ENCODE data around the gene ZYG11B.
"Not testable (repeated sequence)": the region's sequence is repeated elsewhere in the genome, so short reads cannot be mapped to it uniquely, and the experiment has no call there.

ZYG11B gene

DNA sequence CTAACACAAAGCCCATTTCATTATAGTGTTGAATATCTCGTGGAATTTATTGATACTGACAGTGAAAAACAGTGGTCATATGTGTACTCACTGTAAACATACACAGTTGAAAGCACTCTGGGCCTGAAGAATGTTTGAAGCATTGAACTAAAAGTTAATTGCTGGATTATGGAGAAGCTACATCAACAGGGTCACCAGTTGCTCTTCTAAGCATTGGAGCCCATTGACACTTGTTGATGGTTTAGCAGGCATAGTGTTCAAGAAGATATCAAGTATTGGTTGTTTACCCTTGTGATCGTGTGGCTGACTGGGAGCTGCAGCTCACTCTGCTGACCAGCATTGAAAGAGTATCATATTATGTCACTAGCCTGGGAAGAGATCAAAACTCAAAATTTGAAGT is 126.6 kb downstream of the ZYG11B start:
- Histone ChIP-seq H3K27ac (ENCODE audit: low read depth, low read length) (no peak overlapping the region), H3K4me1 (ENCODE audit: insufficient read depth, low read length) (no peaks in the 10 kb centered on the region), H3K36me3 (ENCODE audit: insufficient read depth, low read length) (no peaks in the 10 kb centered on the region), H3K27me3 (ENCODE audit: insufficient read depth, low read length) (no peaks in the 10 kb centered on the region), H3K9me3 (ENCODE audit: insufficient read depth, low read depth, low read length) (no peaks in the 10 kb centered on the region), H3K4me3 (ENCODE audit: low read length) (no peak overlapping the region), H3K9ac (ENCODE audit: low read depth, low read length) (no peak overlapping the region)
- 84% methylated on average over 1 of the region's 2 CpGs for WGBS

DNA sequence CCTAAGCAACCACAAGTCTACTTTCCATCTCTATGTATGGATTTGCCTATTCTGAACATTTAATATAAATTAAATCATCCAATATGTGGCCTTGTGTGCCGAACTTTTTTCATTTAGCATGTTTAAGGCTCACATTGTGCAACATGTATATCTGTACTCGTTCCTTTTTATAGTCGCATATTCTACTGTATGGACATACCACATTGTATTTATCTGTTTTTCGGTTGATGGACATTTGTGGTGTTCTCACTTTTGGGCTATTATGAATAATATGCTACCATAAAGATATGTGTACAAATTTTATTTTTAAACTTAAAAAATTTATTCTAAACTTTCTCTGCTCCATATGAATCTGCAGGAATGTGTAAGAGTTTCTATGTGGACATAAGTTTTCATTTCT is 129.3 kb downstream of the ZYG11B start:
- no peaks in the 10 kb centered on the region for H3K27me3 ChIP-seq (ENCODE audit: insufficient read depth, low read length)
- no peaks in the 10 kb centered on the region for H3K9me3 ChIP-seq (ENCODE audit: insufficient read depth, low read depth, low read length)
- 100% methylated on average over 3 of the region's 4 CpGs for WGBS
- no peak overlapping the region for H3K9ac ChIP-seq (ENCODE audit: low read depth, low read length)
- no peaks in the 10 kb centered on the region for H3K4me1 ChIP-seq (ENCODE audit: insufficient read depth, low read length)
- H3K27ac ChIP-seq (ENCODE audit: low read depth, low read length), result no peak overlapping the region
- no peak overlapping the region for H3K4me3 ChIP-seq (ENCODE audit: low read length)
- H3K36me3 ChIP-seq (ENCODE audit: insufficient read depth, low read length), result no peaks in the 10 kb centered on the region

DNA sequence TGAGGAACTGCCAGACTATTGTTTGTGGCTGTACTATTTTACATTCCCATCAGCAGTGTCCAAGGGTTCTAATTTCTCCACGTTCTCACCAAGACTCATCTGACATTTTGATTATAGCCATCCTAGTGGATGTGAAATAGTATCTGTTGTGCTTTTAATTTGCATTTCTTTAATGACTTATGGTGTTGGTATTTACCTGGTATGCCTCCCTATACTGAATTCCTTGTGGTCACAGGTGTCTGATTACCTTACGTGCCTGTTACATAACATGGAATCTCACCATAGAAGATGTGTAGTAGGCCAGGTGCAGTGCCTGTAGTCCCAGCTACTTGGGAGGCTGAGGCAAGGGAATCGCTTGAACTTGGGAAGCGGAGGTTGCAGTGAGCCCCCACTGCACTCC is 129.8 kb downstream of the ZYG11B start:
- Histone ChIP-seq H3K36me3 (ENCODE audit: insufficient read depth, low read length) (no peaks in the 10 kb centered on the region), H3K27ac (ENCODE audit: low read depth, low read length) (no peak overlapping the region), H3K9ac (ENCODE audit: low read depth, low read length) (no peak overlapping the region), H3K4me3 (ENCODE audit: low read length) (no peak overlapping the region), H3K9me3 (ENCODE audit: insufficient read depth, low read depth, low read length) (no peaks in the 10 kb centered on the region), H3K4me1 (ENCODE audit: insufficient read depth, low read length) (no peaks in the 10 kb centered on the region), H3K27me3 (ENCODE audit: insufficient read depth, low read length) (no peaks in the 10 kb centered on the region)
- 94% methylated on average over 3 of the region's 4 CpGs for WGBS

GRCh38 chr1:52857443-52857842 is 131.2 kb downstream of the ZYG11B start:
- Histone ChIP-seq H3K36me3 (ENCODE audit: insufficient read depth, low read length) (no peaks in the 10 kb centered on the region), H3K4me1 (ENCODE audit: insufficient read depth, low read length) (no peaks in the 10 kb centered on the region)
- 98% methylated on average over 3 of the region's 4 CpGs for WGBS

DNA sequence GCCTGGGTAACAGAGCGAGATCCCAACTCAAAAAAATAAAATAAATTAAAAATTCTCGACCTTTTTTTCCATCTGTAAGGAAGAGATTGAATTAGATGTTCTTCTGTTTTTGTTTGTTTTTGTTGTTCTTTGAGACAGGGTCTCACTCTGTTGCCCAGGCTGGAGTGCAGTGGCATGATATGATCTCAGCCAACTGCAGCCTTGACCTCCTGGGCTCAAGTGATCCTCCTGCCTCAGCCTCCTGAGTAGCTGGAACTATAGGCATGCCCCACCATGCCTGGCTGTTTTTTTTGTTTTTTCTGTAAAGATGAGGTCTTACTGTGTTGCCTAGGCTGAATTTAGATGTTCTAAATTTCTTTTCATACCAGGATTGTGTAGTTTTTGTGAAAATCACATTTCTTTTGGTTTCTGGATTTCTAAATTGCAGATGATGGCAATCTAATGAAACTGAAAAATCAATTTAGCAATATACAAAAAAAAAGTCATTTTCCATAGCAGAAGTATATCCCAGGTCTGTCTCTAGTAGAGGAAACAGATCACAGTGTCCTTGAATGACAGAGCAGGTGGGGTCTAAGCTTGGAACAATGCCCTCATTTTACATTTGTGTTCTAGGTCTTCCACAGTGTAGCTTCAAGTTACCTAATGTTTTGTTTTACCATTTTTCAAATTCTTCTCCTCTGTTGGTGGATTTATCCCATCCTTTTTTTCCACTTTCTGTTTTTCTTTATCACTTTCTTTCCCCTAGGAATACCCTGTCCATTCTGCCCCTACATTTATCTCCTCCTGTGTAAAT is 136.6 kb downstream of the ZYG11B start:
- no peaks in the 10 kb centered on the region for H3K9me3 ChIP-seq (ENCODE audit: insufficient read depth, low read depth, low read length)
- H3K27me3 ChIP-seq (ENCODE audit: insufficient read depth, low read length), result no peaks in the 10 kb centered on the region
- no peaks in the 10 kb centered on the region for H3K4me1 ChIP-seq (ENCODE audit: insufficient read depth, low read length)
- no peak overlapping the region for H3K4me3 ChIP-seq (ENCODE audit: low read length)
- WGBS, result 100% methylated on average over 1 of the region's 2 CpGs
- no peaks in the 10 kb centered on the region for H3K36me3 ChIP-seq (ENCODE audit: insufficient read depth, low read length)
- no peak overlapping the region for H3K27ac ChIP-seq (ENCODE audit: low read depth, low read length)
- H3K9ac ChIP-seq (ENCODE audit: low read depth, low read length), result no peak overlapping the region

More at GRCh38 chr1:52857443-52857842, 131.2 kb downstream of the ZYG11B start:
- no peaks in the 10 kb centered on the region for H3K9me3 ChIP-seq (ENCODE audit: insufficient read depth, low read depth, low read length)
- H3K27ac ChIP-seq (ENCODE audit: low read depth, low read length), result no peak overlapping the region
- no peaks in the 10 kb centered on the region for H3K27me3 ChIP-seq (ENCODE audit: insufficient read depth, low read length)
- H3K4me3 ChIP-seq (ENCODE audit: low read length), result no peak overlapping the region
- H3K9ac ChIP-seq (ENCODE audit: low read depth, low read length), result no peak overlapping the region

GRCh38 chr1:52867087-52867863 is 141.0 kb downstream of the ZYG11B start:
- no peaks in the 10 kb centered on the region for H3K9me3 ChIP-seq (ENCODE audit: insufficient read depth, low read depth, low read length)
- 100% methylated on average over 2 of the region's 2 CpGs for WGBS
- H3K27me3 ChIP-seq (ENCODE audit: insufficient read depth, low read length), result no peaks in the 10 kb centered on the region
- H3K27ac ChIP-seq (ENCODE audit: low read depth, low read length), result no peak overlapping the region
- H3K4me1 ChIP-seq (ENCODE audit: insufficient read depth, low read length), result no peaks in the 10 kb centered on the region
- no peak overlapping the region for H3K4me3 ChIP-seq (ENCODE audit: low read length)
- no peaks in the 10 kb centered on the region for H3K36me3 ChIP-seq (ENCODE audit: insufficient read depth, low read length)
- H3K9ac ChIP-seq (ENCODE audit: low read depth, low read length), result no peak overlapping the region

DNA sequence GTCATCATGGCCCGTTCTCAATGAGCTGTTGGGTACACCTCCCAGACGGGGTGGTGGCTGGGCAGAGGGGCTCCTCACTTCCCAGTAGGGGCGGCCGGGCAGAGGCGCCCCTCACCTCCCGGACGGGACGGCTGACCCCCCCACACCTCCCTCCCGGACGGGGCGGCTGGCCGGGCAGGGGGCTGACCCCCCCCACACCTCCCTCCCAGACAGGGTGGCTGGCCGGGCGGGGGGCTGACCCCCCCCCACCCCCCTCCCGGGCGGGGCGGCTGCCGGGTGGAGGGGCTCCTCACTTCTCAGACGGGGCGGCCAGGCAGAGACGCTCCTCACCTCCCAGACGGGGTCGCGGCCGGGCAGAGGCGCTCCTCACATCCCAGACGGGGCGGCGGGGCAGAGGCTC is 143.5 kb downstream of the ZYG11B start:
- not testable (repeated sequence) for H3K4me3 ChIP-seq (ENCODE audit: low read length); H3K27me3 ChIP-seq (ENCODE audit: insufficient read depth, low read length); H3K9ac ChIP-seq (ENCODE audit: low read depth, low read length); H3K9me3 ChIP-seq (ENCODE audit: insufficient read depth, low read depth, low read length); H3K4me1 ChIP-seq (ENCODE audit: insufficient read depth, low read length); H3K36me3 ChIP-seq (ENCODE audit: insufficient read depth, low read length); H3K27ac ChIP-seq (ENCODE audit: low read depth, low read length)
- 95% methylated on average over 10 of the region's 29 CpGs for WGBS

DNA sequence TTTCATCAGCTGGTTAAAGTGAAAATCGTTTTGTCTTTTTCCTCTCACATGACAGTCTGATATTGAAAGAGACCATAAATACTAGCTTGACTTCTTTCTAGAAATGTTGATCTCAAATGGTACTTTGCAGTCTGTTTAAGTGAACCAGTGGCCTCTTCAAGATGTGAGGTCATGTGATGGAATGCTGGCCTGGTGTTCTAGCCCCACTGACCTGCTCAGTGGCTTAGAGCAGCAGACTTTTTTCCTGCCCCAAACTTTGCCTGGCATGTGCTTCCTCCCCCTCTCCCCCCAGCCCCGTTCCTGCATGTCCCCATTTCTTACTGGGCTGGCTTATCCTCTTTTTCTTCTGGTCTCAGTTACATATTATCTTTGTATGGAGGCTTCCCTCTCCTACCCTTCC is 150.6 kb downstream of the ZYG11B start:
- peaks cover 8% of the 10 kb centered on the region for H3K36me3 ChIP-seq (ENCODE audit: insufficient read depth, low read length)
- no peak overlapping the region for H3K9ac ChIP-seq (ENCODE audit: low read depth, low read length)
- no peaks in the 10 kb centered on the region for H3K27me3 ChIP-seq (ENCODE audit: insufficient read depth, low read length)
- no peak overlapping the region for H3K27ac ChIP-seq (ENCODE audit: low read depth, low read length)
- peaks cover 32% of the 10 kb centered on the region for H3K4me1 ChIP-seq (ENCODE audit: insufficient read depth, low read length)
- 61% methylated on average over 2 of the region's 2 CpGs for WGBS
- H3K9me3 ChIP-seq (ENCODE audit: insufficient read depth, low read depth, low read length), result no peaks in the 10 kb centered on the region
- no peak overlapping the region for H3K4me3 ChIP-seq (ENCODE audit: low read length)

Measured in HUES64 (cell line).